Measurements from ENCODE around the gene UPK1A.
"Not testable (repeated sequence)": the region's sequence is repeated elsewhere in the genome, so short reads cannot be mapped to it uniquely, and the experiment has no call there.

The UPK1A gene

DNA sequence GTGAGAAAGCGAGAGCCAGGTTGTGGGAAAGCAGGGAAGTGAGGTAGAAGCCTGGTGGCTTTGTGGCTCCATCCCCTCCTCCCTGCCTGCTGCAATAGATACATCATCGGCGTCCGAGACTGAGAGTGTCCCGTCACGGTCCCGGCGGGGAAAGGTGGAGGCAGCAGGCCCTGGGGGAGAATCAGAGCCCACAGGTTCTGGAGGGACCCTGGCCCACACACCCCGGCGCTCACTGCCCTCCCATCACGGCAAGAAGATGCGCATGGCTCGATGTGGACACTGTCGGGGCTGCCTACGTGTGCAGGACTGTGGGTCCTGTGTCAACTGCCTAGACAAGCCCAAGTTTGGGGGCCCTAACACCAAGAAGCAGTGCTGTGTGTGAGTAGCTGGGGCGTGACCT, 56.6 kb downstream of the UPK1A start:
- H3K9ac ChIP-seq (ENCODE audit: low read depth, low read length) = no peak overlapping the region
- H3K4me3 ChIP-seq (ENCODE audit: low read depth, low read length) = no peak overlapping the region
- H3K36me3 ChIP-seq (ENCODE audit: control insufficient read depth, insufficient read depth, low read length) = peaks cover 70% of the 10 kb centered on the region
- no peaks in the 10 kb centered on the region for H3K9me3 ChIP-seq (ENCODE audit: control insufficient read depth, insufficient read depth, low read length)
- no peaks in the 10 kb centered on the region for H3K4me1 ChIP-seq (ENCODE audit: control insufficient read depth, insufficient read depth, low read length)
- H3K27me3 ChIP-seq (ENCODE audit: control insufficient read depth, insufficient read depth, low read length) = no peaks in the 10 kb centered on the region

DNA sequence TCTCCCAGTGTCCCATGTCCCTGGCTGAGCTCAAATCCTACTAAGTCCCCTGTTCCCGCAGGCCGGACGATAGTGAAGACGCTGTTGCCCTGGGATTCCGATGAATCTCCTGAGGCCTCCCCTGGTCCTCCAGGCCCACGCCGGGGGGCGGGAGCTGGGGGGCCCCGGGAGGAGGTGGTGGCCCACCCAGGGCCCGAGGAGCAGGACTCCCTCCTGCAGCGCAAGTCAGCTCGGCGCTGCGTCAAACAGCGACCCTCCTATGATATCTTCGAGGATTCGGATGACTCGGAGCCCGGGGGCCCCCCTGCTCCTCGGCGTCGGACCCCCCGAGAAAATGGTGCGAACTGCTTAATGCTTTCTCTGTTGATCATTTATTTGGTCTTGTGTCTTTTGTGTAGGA, 57.4 kb downstream of the UPK1A start:
- peaks cover 78% of the 10 kb centered on the region for H3K36me3 ChIP-seq (ENCODE audit: control insufficient read depth, insufficient read depth, low read length)
- H3K4me3 ChIP-seq (ENCODE audit: low read depth, low read length) = no peak overlapping the region
- H3K9ac ChIP-seq (ENCODE audit: low read depth, low read length) = no peak overlapping the region

DNA sequence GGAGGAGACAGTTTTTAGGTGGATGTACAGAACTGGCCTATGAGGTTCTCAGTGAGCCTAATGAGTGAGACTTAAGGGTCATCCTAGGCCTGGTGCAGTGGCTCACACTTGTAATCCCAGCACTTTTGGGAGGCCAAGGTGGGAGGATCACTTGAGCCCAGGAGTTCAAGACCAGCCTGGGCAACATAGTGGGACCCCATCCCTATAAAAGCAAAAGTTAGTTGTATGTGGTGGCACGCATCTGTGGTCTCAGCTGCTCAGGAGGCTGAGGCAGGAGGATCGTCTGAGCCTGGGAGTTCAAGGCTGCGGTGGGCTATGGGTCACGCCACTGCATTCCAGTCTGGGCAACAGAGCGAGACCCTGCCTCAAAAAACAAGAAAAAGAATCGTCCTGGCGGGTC, 57.8 kb downstream of the UPK1A start:
- not testable (repeated sequence) for H3K9ac ChIP-seq (ENCODE audit: low read depth, low read length); H3K9me3 ChIP-seq (ENCODE audit: control insufficient read depth, insufficient read depth, low read length); H3K4me3 ChIP-seq (ENCODE audit: low read depth, low read length); H3K27me3 ChIP-seq (ENCODE audit: control insufficient read depth, insufficient read depth, low read length); H3K4me1 ChIP-seq (ENCODE audit: control insufficient read depth, insufficient read depth, low read length)
- peaks cover 82% of the 10 kb centered on the region for H3K36me3 ChIP-seq (ENCODE audit: control insufficient read depth, insufficient read depth, low read length)

More for the DNA sequence above, 57.4 kb downstream of the UPK1A start:
- Histone ChIP-seq H3K4me1 (ENCODE audit: control insufficient read depth, insufficient read depth, low read length) (no peaks in the 10 kb centered on the region), H3K9me3 (ENCODE audit: control insufficient read depth, insufficient read depth, low read length) (no peaks in the 10 kb centered on the region), H3K27me3 (ENCODE audit: control insufficient read depth, insufficient read depth, low read length) (no peaks in the 10 kb centered on the region)

DNA sequence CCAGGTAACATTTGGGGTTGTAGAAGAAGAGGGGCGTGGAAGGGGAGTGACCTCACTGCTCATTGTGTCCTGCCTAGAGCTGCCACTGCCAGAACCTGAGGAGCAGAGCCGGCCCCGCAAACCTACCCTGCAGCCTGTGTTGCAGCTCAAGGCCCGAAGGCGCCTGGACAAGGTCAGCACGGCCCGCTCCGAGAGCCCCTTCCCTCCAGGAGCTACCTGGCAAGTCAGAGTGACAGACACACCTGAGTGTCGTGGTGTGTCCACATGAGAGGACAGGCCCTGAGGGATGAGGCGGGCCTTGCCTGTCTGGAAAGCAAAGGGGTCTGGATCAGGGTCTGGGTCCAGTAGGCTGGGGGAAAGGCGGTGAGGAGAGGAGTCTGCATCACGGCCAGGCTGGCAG, 58.2 kb downstream of the UPK1A start:
- Histone ChIP-seq H3K36me3 (ENCODE audit: control insufficient read depth, insufficient read depth, low read length) (peaks cover 87% of the 10 kb centered on the region), H3K4me1 (ENCODE audit: control insufficient read depth, insufficient read depth, low read length) (no peaks in the 10 kb centered on the region), H3K9me3 (ENCODE audit: control insufficient read depth, insufficient read depth, low read length) (no peaks in the 10 kb centered on the region), H3K27me3 (ENCODE audit: control insufficient read depth, insufficient read depth, low read length) (no peaks in the 10 kb centered on the region), H3K9ac (ENCODE audit: low read depth, low read length) (no peak overlapping the region), H3K4me3 (ENCODE audit: low read depth, low read length) (no peak overlapping the region)

DNA sequence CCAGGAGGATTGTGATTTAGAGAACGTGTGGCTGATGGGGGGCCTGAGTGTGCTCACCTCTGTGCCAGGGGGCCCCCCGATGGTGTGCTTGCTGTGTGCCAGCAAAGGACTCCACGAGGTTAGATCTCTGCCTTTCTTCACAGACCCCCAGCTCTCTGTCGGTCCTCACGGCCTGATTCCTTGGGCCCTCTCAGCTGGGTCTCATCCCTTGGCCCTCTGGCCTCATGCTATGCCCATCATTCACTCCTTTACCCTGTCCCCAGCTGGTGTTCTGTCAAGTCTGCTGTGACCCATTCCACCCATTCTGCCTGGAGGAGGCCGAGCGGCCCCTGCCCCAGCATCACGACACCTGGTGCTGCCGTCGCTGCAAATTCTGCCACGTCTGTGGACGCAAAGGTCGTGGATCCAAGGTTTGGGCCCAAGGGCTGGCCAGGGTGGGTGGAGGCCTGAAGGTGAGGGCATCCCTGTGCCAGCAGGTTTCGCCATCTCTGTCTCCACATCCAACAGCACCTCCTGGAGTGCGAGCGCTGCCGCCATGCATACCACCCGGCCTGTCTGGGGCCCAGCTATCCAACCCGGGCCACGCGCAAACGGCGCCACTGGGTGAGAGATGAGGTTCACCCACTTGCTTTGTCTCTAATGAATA, 59.0 kb downstream of the UPK1A start:
- Histone ChIP-seq H3K36me3 (ENCODE audit: control insufficient read depth, insufficient read depth, low read length) (peaks cover 88% of the 10 kb centered on the region), H3K9ac (ENCODE audit: low read depth, low read length) (no peak overlapping the region), H3K9me3 (ENCODE audit: control insufficient read depth, insufficient read depth, low read length) (no peaks in the 10 kb centered on the region), H3K4me3 (ENCODE audit: low read depth, low read length) (no peak overlapping the region), H3K4me1 (ENCODE audit: control insufficient read depth, insufficient read depth, low read length) (no peaks in the 10 kb centered on the region), H3K27me3 (ENCODE audit: control insufficient read depth, insufficient read depth, low read length) (no peaks in the 10 kb centered on the region)

DNA sequence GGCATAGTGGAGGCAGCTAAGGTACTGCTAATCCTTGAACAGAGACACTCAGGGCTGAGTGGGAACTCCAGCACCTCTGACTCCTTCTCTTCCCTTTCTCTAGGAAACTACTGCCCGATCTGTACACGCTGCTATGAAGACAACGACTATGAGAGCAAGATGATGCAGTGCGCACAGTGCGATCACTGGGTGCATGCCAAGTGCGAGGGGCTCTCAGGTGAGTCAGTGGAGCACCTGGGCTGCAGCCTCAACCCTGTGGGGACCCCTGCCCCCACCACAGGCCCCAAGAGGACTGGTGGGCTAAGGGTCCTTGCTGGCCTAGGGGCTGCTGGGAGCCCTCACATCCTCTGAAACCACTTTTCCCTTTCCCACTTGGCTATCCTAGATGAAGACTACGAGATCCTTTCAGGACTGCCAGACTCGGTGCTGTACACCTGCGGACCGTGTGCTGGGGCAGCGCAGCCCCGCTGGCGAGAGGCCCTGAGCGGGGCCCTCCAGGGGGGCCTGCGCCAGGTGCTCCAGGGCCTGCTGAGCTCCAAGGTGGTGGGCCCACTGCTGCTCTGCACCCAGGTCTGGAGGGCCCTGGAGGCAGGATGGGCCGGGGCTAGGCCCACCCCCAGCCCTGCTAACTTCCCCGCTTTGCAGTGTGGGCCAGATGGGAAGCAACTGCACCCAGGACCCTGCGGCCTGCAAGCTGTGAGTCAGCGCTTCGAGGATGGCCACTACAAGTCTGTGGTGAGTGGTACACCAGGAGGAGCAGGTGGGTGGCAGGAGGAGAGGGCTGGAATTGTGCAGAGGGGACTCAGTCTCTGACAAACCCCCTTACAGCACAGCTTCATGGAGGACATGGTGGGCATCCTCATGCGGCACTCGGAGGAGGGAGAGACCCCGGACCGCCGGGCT, 61.0 kb downstream of the UPK1A start:
- H3K27me3 ChIP-seq (ENCODE audit: control insufficient read depth, insufficient read depth, low read length) = no peaks in the 10 kb centered on the region
- no peaks in the 10 kb centered on the region for H3K4me1 ChIP-seq (ENCODE audit: control insufficient read depth, insufficient read depth, low read length)
- no peak overlapping the region for H3K9ac ChIP-seq (ENCODE audit: low read depth, low read length)
- H3K9me3 ChIP-seq (ENCODE audit: control insufficient read depth, insufficient read depth, low read length) = no peaks in the 10 kb centered on the region
- H3K4me3 ChIP-seq (ENCODE audit: low read depth, low read length) = no peak overlapping the region
- peaks cover 92% of the 10 kb centered on the region for H3K36me3 ChIP-seq (ENCODE audit: control insufficient read depth, insufficient read depth, low read length)

Data from iPS-15b (cell line).